CD4-positive, alpha-beta T cell treated with Interleukin-15 for 4 hours (primary cell): ENCODE results near the gene SH2D7.
A peak's percentile ranks its signal among the peaks of the same experiment; 100 is the strongest.

ENCODE experiments used
- DNase-seq: peaks from one replicate; pipeline ENCODE4 v3.0.0-alpha.2; 2020; ENCODE audit warnings: low spot score

Gene SH2D7

GRCh38 chr15:78104566-78105475 is 12.5 kb downstream of the SH2D7 start:
- no peak for DNase-seq

- no peak for DNase-seq
Observed at GRCh38 chr15:78105476-78106241, 13.3 kb downstream of the SH2D7 start.

GRCh38 chr15:78107471-78107870 is 15.1 kb downstream of the SH2D7 start:
- no peak for DNase-seq

GRCh38 chr15:78108300-78109084 is 16.1 kb downstream of the SH2D7 start:
- peak; percentile 88 for DNase-seq

GRCh38 chr15:78109156-78109555 is 16.8 kb downstream of the SH2D7 start:
- DNase-seq = no peak

- DNase-seq = no peak
Observed at GRCh38 chr15:78110096-78110495, 17.7 kb downstream of the SH2D7 start.

GRCh38 chr15:78110916-78111475 is 18.6 kb downstream of the SH2D7 start:
- DNase-seq = no peak

- DNase-seq = no peak
Observed at GRCh38 chr15:78111788-78112187, 19.4 kb downstream of the SH2D7 start.

GRCh38 chr15:78112551-78112950 is 20.2 kb downstream of the SH2D7 start:
- no peak for DNase-seq

- DNase-seq = no peak
Observed at GRCh38 chr15:78120523-78120922, 28.2 kb downstream of the SH2D7 start.

- no peak for DNase-seq
Observed at GRCh38 chr15:78125267-78125666, 32.9 kb downstream of the SH2D7 start.

GRCh38 chr15:78127882-78128281 is 35.5 kb downstream of the SH2D7 start:
- DNase-seq = no peak

GRCh38 chr15:78129077-78129750 is 36.9 kb downstream of the SH2D7 start:
- no peak for DNase-seq

GRCh38 chr15:78129751-78130287 is 37.5 kb downstream of the SH2D7 start:
- no peak for DNase-seq

- DNase-seq = no peak
Observed at GRCh38 chr15:78130466-78131294, 38.3 kb downstream of the SH2D7 start.

GRCh38 chr15:78131295-78132061 is 39.1 kb downstream of the SH2D7 start, which contains the start of gene CIB2:
TSS of gene CIB2 (minus strand) at chr15:78131445. CDS start at chr15:78131215, 230 bp downstream.
- DNase-seq = peak; percentile 70

GRCh38 chr15:78133801-78134200 is 41.4 kb downstream of the SH2D7 start:
- no peak for DNase-seq

- no peak for DNase-seq
Observed at GRCh38 chr15:78139578-78139977, 47.2 kb downstream of the SH2D7 start.

GRCh38 chr15:78140292-78140691 is 47.9 kb downstream of the SH2D7 start:
- DNase-seq = no peak
